NCI-H226 (cell line): Measurements from ENCODE around the gene FAM184A.
"Not testable (repeated sequence)": the region's sequence is repeated elsewhere in the genome, so short reads cannot be mapped to it uniquely, and the experiment has no call there.

Source experiments
- DNase-seq: peaks from one replicate; pipeline ENCODE4 v3.0.0-alpha.2; 2015

FAM184A gene

DNA sequence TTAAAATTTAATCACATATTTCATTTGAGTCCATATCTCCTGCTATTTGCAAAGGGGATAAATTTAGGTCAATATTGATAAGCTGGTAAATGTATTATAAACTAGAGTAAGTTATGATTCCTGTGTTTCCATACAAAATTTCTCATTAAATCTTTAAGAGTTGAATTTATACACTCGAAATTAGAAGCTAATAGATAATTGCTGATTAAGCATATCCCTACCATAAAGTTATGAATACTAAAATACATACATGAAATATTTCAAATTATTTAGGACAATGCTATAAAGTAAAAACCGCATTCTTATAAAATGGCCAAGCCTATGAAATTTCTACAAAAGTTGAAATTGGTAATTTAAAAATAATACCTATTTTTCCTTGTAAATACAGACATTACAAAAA, 71.5 kb downstream of the FAM184A start:
- DNase-seq: no peak

DNA sequence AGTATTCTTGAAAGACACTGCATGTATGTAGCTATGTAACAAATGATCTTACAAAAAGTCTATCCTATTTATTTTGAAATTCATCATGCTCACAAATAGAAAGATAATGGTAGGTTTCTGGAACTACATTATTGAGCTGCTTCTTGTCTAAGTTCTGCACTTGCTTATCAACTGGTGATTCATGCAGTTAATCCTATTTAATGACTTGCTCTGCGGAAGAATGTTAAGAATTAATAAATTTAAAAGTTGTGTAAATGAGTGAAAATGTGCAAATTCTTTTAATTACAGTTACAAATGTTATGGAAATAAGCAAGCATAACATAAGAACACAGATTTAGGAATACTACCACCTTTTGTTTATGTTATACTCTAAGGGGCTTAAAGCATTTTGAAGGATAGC, 76.4 kb downstream of the FAM184A start:
- DNase-seq: no peak

DNA sequence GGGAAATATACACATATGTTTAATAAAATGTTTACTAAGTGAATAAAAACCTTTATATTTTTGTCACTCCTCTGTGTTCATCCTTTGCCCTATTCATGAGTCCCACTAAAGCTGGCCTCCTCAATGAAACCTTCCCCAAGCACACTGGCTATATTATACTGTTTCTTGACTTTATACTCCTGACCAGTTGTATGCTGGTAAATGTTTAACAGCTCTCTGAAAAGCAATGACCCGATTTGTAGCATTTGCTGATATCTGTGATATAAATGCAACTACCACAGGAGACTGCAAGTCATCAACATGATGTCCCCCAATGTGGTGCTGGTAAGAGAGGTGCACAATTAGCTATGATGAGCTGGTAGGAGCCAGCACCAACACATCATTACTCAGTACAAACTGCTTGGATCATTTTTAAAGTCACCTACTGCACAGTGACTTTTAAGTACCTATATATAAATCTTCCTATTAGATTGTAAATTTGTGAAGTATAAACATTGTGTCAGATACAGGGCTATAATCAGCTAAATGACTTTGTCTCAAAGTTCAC, 78.9 kb downstream of the FAM184A start:
- DNase-seq: no peak

DNA sequence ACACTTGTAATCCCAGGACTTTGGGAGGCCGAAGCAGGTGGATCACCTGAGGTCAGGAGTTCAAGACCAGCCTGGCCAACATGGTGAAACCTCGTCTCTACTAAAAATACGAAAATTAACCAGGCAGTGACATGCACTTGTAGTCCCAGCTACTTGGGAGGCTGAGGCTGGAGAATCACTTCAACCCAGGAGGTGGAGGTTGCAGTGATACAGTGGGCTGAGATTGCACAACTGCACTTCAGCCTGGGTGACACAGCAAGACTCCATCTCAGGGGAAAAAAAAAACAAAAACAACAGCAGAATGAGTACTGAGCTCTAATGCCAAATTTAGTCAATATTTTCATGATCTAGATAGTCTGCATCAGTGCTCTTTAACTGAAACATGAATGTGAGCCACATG, 81.0 kb downstream of the FAM184A start:
- DNase-seq: not testable (repeated sequence)

DNA sequence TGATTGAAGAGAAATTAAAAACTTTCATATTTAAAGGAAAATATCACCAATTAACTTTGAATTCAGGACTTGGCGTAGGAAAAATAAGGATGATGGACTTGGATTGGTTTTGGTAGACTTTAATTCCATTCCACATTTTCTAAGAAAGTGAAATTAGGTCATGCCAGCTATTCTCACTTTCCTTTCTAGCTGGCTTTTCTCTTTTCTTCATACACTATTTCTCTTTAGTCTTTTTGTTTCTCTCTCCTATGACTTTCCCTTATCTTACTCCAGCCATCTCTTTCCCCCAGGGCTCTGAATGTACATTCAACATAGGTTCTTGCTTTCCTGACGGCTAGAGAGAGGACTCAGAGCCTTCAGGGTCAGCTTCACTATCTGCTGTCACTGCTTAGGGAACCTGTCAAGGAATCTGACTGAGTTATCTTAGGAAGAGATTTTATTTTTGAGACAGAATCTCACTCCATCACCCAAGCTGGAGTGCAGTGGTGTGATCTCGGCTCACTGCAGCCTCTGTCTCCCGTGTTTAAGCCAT, 82.1 kb downstream of the FAM184A start:
- no peak for DNase-seq

DNA sequence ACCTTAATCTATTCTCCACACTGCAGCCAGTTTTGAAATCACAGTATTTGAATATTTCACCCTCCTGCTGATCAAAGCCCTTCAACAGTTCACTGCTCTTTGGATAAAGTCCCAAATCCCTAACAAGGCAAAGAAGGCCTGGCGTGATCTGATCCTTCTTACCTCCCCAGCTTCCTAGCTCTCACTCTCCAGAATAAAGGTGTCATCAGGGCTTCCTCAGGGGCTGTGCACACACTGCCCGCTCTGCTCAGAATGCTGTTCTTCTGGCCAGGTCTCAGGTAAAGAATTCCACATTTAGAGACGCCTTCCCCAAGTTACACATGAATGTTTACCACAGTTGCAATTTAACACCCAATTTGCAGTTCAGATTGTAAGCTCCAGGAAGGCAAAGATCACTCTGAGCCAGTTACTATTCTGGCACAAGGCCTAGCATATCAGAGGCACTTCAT, 84.6 kb downstream of the FAM184A start:
- no peak for DNase-seq

DNA sequence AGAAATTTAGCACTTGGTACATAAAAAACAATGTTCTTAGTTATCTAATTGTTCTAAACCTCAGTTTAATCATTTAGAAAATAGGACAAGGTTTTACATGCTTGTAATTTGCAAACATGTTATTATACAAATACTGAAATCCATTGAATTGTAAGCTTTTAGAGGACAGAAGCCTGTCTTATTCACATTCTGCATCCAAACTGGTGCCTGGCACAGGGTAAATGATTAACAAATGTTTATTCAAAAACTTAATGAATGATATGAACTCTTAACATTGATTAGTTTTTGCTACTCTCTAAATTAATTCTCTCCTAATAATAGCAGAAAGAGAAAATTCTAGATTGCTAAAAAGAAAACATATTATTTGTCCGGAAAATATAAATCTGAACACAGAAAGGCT, 85.1 kb downstream of the FAM184A start:
- no peak for DNase-seq

DNA sequence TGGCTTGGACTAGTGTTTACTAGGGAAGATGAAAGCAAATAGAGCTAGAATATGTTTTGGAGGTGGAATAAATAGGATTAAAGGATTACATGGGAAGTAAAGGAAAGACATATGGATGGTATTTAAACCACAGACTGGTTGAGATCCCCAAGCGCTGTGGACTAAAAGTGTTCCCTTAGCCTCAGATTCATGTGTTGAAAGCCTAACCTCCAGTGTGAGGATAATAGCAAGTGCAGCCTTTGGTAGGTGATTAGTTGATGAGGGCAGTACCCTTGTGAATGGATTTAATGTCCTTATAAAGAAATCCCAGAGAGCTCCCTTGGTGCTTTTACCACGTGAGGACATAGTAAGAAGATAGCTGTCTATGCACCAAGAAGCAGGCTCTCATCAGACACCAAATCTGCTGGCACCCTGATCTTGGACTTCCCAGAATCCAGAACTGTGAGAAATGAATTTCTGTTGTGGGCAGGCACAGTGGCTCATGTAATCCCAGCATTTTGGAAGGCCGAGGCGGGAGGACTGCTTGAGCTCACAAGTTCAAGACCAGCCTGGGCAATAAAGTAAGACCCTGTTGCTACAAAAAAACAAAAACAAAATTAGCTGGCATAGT, 86.2 kb downstream of the FAM184A start:
- no peak for DNase-seq

DNA sequence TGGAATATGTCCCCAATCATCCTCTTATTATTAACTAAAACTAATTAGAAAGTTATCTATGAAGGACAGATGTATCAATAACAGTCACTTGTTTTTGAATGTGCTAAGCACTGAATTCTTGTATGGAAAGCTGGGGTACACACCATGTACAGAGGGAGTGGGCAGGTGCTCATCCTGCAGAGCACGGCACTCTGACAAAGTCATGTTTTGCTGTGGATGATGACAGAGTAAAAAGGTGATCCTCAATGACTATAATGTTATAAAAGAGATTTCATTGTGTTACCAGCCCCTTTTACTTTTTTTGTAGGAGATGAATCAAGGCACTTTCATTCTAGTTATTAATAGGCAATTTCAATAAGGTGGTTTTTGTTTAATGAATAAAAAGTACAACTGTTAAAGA, 92.2 kb downstream of the FAM184A start:
- no peak for DNase-seq

DNA sequence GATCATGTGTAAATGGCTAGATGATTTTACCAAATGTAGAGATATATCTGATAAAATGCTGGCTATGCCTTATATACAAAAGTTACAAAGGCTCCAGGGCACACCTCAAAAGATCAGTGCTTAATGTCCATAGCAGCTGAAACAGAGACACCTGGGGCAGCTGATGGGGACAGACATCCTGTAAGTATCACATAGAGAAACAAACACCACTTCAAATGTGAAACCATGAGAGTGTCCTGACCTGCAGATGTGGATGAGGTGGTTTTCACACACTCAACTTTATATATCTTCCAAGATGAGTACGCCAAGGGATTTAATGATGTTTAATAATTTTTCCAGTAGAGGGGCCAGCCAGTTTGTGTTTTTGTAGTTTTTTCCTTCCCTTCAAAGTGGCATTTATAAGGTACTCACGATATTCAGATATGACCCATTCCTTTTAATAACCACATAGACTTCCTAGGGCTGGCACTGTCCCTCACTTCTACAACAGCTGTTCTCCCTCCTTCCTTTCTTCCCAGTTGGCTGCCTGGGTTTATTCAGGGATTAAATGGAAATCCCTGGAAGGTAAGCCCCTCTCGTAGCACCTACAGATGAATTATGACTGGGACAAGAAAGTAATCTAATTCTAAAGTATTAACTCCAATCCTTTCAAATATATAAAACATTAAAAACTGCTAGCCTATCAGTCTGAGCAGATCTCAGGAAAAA, 93.2 kb downstream of the FAM184A start:
- no peak for DNase-seq

DNA sequence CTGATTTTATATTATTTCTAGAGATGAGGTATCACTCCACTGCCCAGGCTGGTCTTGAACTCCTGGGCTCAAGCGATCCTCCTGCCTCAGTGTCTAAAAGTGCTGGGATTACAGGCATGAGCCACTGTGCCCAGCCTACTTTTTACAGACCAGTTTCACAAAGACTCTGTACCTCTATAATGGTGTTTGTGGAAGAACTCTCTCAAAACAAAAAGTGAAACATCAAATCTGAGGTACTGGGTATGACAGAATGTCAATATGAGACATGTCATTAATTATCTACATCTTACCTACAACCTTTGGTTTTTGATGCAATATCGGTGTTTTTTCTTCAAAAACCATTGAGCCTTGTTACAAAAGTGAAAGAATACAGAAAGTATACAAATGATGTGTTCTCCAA, 94.1 kb downstream of the FAM184A start:
- DNase-seq: no peak

DNA sequence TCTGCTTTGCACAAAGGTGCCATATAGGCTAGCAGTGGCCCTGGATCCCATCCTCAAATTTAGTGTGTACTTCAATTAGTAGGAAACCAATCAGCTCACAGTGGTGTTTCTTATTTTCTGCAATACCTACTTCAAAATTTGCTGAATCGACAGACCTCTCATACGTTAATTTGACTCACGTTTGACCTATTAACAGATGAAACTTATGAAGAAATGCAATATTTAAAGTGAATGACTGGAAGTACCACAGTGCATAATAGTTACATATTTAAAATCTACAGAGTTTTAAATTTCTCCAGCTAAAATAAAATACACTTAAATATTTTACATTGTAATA, 95.9 kb downstream of the FAM184A start:
- no peak for DNase-seq

DNA sequence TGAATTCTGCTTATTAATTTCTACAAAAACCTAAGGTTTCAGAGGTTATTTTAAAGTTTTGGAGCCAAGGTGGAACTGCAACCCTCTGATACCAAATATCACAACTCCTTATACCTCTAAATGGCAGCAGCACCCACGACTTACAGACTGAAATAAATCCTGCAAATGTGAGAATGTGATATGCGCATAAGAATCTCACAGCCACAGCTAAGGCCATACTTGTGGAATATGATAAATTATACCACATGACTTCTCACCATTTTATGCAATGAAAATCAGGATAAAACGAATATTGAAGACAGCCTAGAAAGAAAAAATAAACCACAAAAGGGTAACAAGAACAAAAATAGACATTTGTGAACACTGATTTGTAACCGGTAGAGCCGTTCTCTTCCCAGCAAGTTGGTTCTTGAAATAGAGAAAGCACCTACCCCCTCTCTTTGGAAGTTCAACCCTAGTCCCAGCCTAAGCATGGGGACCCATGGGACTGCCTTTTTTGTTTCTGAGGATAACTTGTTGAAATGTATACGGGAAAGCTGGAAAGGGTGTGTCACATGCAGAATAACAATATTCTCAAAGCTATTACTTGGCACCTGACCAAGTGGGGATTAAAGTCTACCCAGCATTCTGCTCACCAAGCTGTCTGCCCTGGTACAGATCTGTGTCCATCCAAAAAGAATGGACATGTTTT, 96.4 kb downstream of the FAM184A start:
- DNase-seq: no peak

DNA sequence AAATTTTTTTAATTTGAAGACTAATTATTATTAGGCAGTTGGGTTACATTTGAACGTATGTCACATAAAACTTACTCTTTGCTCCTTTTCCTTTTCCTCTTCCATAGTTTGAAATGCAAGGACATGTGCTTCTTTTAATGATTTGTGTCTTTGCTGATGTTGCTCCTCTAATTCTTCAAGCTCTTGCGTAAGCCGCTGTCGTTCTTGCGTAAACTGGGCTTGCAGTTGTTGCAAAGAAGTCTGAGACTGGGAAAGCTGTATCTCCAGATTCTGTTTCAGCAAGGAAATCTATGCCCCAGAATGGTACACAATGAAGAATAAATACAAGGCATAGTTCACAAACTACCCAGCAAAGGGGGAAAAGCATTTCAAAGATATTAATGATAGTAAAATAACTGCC, 98.4 kb downstream of the FAM184A start:
- DNase-seq: peak; percentile 37

DNA sequence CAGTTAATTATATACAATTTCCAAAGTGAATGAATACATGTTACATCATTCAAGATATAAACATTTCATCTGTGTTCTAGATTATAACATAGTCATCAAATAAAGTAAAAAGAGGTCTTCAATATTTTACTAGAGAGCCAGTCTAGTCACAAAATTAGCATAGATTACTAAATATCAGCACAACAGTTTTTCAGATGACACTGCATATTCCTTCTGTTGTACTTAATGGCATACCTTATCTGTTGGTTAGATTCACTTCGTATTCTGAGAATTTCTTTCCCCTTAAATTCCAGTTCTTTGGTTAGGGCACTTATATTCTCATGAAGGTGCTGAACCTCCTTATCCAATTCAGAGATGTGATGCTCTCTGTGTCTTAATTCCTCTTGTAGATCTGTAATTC, 103.7 kb downstream of the FAM184A start:
- DNase-seq: no peak

DNA sequence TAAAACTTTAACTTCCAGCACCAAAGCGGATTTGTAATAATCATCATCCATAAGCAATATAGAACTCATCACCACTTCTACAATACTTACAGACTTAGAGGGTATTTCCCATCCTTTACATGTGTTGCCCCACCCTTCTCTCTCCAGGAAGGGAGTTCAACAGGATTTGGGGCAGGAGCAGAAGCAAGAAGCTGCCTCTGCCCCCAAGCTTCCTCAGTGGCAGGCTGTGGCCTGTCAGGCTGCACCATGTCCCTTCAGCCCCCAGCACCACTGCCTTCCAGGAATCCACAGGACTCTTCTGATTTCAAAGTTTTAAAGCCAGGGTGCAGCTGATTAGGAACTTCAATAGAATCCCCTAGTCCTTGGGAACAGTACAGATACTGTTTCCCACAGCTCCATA, 106.8 kb downstream of the FAM184A start:
- no peak for DNase-seq

DNA sequence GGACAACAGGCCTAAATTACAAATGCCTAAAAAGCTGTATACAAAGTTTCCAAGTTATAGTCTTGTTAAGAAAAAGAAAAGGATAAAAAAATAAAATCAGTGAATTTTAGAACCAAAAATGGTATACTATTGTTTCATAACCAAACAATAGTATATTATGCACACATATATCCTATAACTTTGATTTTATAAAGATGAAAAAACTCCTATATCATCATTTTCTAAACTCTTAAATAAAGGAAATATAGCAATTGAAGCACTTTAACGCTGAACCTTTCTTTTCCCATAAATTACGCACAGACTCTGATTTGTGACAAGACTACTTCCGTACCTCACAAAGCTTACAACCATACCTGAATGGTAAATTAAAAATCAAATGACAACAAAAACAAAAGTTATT, 107.6 kb downstream of the FAM184A start:
- no peak for DNase-seq

DNA sequence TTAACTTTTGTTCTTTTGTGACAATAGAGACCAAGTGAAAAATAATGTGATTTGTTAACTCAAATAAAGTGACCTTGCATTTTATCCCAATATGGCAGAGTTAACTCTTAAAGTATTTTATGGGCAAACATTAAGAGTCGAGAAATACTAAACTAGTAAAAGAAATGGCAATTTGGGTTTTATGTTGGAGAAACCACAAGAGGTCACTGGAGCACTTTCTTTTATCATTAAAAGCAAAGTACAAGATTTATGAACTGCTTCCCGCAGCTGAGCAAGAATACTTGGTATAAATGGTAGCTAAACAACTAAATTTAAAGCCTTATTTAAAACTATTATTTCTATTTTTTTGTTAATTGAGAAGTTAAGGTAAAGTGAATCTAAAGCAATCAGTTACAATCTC, 110.0 kb downstream of the FAM184A start:
- no peak for DNase-seq

DNA sequence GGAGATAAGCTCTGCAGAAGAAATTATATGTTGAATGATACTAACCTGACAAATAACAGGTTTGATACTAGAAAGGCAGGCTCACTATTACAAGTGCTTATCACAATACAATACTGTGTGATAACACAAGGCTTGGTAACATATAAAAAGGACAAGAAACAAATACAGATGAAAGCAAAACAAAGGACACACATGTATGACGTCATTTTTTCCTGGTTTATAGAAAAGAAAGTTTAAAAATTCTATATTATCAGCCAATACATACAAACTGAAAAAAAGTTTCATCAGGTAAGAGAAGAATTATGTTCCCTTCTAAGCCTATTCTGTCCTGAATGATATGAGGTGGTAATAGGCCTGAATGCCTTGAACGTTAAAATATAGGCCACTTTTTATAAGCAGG, 111.2 kb downstream of the FAM184A start:
- no peak for DNase-seq

DNA sequence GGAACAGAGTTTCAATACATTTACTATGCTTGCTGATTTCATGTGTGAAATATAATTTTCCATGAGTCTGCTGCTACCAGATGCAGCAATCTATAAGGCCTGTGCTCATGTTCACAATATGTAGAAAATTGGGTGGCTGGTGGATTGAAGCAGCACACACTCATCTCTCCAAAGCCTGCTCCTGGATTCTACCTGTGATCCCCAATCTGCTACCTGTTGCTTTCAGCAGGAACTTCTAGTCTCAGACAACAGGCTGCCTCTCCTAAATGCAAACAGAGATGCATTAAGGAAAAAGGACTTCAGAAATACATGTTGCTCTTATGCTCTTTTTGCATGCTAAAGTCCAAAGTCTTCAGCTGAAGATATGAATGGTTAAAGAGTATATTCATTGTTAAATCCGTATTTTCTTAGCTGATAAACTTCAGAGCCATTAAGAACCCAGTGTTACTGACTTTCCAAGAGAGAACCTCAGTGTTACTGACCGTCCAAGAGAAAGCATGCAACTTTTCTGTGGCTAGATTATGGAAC, 112.6 kb downstream of the FAM184A start:
- DNase-seq: no peak

DNA sequence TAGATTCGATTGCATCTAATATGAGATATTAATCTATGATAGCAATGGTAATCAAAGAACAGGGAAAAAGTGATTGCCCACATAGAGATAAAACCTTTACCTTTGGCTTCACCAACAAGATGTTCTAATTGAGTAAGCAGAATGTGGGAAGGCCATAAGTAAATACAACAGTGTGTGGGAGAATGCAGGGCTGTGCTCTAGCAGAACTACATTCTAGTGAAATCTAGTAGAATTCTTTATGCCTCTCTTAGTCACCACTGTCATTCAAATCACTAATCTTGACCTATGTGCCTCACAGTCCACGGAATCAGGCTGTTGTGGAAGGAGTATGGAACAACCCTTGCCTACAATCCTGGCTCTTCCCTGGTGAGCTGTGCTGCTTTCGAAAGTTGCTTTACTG, 113.1 kb downstream of the FAM184A start:
- no peak for DNase-seq

DNA sequence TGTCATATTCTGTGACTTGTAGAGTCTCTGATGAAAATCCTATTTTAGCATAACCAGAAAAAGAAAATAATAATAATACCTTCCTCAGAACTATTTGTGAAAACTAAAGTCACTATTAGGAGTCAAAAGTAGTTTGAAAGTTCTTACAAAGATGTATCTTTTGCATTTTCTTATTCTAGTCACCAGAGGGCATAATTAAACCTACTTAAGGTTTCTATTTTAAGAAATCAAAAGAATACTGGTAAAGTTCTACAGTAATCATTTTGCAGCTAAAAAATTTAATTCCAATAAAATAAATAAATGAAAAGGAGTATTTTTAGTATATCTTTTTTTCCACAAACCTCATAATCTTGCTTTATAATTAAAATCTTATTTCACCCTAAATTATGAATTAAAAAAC, 115.5 kb downstream of the FAM184A start:
- no peak for DNase-seq

DNA sequence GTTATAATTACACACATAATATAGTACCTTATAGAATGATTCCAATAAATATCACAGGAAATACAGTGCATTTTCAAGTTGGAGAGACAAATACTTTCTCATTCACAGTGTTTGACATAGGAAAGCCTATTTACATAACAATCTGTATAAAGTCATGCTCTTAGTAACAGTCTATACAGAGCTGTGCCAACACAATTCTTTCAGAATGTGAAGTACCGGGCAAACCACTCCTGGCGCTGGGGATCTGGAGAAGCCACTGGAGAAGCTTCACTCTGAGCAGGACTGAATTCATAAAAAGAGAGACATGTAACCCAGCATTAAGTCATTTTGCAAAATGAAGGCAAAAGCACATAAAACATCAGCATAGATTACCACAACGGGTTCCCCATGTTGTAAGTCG, 118.6 kb downstream of the FAM184A start:
- DNase-seq: no peak

DNA sequence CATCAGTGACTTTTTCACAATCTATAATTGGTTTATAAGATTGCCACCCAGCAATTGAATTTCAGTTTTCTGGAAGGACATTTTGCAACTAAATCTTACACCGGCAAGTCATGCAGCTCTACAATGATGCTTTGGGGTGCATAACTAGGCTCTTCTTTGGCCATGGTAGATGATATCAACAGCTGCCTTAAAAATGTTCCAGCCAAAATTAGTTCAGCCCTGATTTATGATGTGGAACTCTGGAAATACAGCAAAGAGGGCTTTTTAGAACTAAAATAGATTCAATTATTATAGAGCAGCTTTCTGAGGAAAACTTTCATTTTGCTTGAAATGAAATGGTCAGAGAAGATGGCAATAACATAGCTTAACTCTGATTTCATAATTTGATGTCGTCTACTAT, 125.1 kb downstream of the FAM184A start:
- no peak for DNase-seq
